B cell (primary cell): ENCODE results near the gene LRRC63. TPM values are rescaled to one million over a fixed set of nuclear protein-coding genes. Genes with fewer than 3 reads are reported as not detected.

Experiments
- ATAC-seq: fragments of 200-7000 bp; cut with Tn5 transposase; one replicate; pipeline ENCODE4 v1.10.0; 2021; ENCODE audit warnings: low read depth, mild to moderate bottlenecking, moderate number of reproducible peaks, moderate library complexity
- CTCF ChIA-PET: fragments of 350-600 bp; sonication (Branson Sonifier 250); formaldehyde crosslinking; loops from one replicate; lab custom pipeline; 2021; ENCODE audit warnings: antibody characterized with exemption, inconsistent platforms; lab: Charles Lee
- POLR2A ChIA-PET: fragments of 350-600 bp; sonication (Branson Sonifier 250); formaldehyde crosslinking; loops from one replicate; lab custom pipeline; 2021; ENCODE audit warnings: antibody characterized with exemption; lab: Charles Lee
- DNase-seq: peaks from one replicate; pipeline ENCODE4 v3.0.0; 2013
- H2AFZ ChIP-seq: 2 replicates; pipeline ENCODE4 v1.6.1; 2012; ENCODE audit warnings: mild to moderate bottlenecking, low read depth, low read length; ENCODE audit not compliant: insufficient read depth, poor library complexity, severe bottlenecking
- H3K27ac ChIP-seq, 2 donors: 1 replicate in 1 of 2; 2 replicates in 1 of 2; pipeline ENCODE4 v1.5.1; 2012 to 2013; ENCODE audit warnings: low read length in 2 of 2, mild to moderate bottlenecking in 2 of 2, moderate library complexity in 1 of 2
- H3K27me3 ChIP-seq, 4 experiments: fragments of 200-600 bp in 1 of 4; sonication (generic) in 1 of 4; replicated peaks in 1 of 4; 1 replicate in 2 of 4; 2 replicates in 2 of 4; pipeline versions ENCODE4 v1.6.1 to v1.7.0; 2013 to 2016; ENCODE audit warnings: low read length in 3 of 4, mild to moderate bottlenecking in 2 of 4, mixed read lengths in 1 of 4, moderate library complexity in 1 of 4; ENCODE audit not compliant: insufficient read depth in 4 of 4, control insufficient read depth in 3 of 4; ENCODE audit errors: control extremely low read depth in 1 of 4
- H3K36me3 ChIP-seq, 2 experiments: replicated peaks in 1 of 2; 1 replicate in 1 of 2; 2 replicates in 1 of 2; pipeline versions ENCODE4 v1.6.1 to v1.7.1; 2013; ENCODE audit warnings: low read length in 1 of 2; ENCODE audit not compliant: insufficient read depth in 2 of 2, control insufficient read depth in 1 of 2; ENCODE audit errors: control extremely low read depth in 1 of 2, extremely low read depth in 1 of 2
- H3K4me1 ChIP-seq, 2 donors: fragments of 200-600 bp in 1 of 2; sonication (generic) in 1 of 2; 1 replicate in 1 of 2; 2 replicates in 1 of 2; pipeline versions ENCODE4 v1.5.1 to v1.6.1; 2013 to 2017; ENCODE audit warnings: low read length in 2 of 2; ENCODE audit not compliant: control insufficient read depth in 2 of 2, insufficient read depth in 2 of 2
- H3K4me2 ChIP-seq: replicated peaks from 2 replicates; pipeline ENCODE3; 2012; ENCODE audit warnings: mild to moderate bottlenecking, low read depth, low read length; ENCODE audit not compliant: poor library complexity, severe bottlenecking
- H3K4me3 ChIP-seq, 5 experiments: fragments of 200-600 bp in 1 of 5; sonication (generic) in 1 of 5; 1 replicate in 3 of 5; 2 replicates in 2 of 5; pipeline versions ENCODE4 v1.5.1 to v1.7.0; 2011 to 2016; ENCODE audit warnings: low read length in 4 of 5, mild to moderate bottlenecking in 4 of 5, low read depth in 2 of 5, control low read depth in 1 of 5, moderate library complexity in 1 of 5; ENCODE audit not compliant: insufficient read depth in 1 of 5; ENCODE audit errors: control extremely low read depth in 1 of 5, extremely low read depth in 1 of 5
- H3K79me2 ChIP-seq: fragments of 200-600 bp; sonication (generic); one replicate; pipeline ENCODE4 v1.6.0; 2016; ENCODE audit warnings: low read length; ENCODE audit not compliant: control insufficient read depth, insufficient read depth
- H3K9ac ChIP-seq: fragments of 200-600 bp; sonication (generic); 2 replicates; pipeline ENCODE4 v1.6.1; 2017; ENCODE audit warnings: mild to moderate bottlenecking, low read length, moderate library complexity
- H3K9me3 ChIP-seq, 3 donors: one replicate each; pipeline versions ENCODE4 v1.6.1 to v1.7.1; 2013; ENCODE audit warnings: low read length in 2 of 3; ENCODE audit not compliant: control insufficient read depth in 2 of 3, insufficient read depth in 1 of 3; ENCODE audit errors: control extremely low read depth in 1 of 3
- H4K20me1 ChIP-seq: 2 replicates; pipeline ENCODE4 v1.6.0; 2012; ENCODE audit warnings: mild to moderate bottlenecking, low read length; ENCODE audit not compliant: insufficient read depth, control insufficient read depth, poor library complexity, severe bottlenecking
- H3K27ac Mint-ChIP-seq: one replicate; pipeline ENCODE4 v1.8.0; 2021; ENCODE audit warnings: mixed read lengths
- H3K27me3 Mint-ChIP-seq: one replicate; pipeline ENCODE4 v1.8.0; 2021; ENCODE audit warnings: mixed read lengths
- H3K4me1 Mint-ChIP-seq: one replicate; pipeline ENCODE4 v1.8.0; 2021; ENCODE audit warnings: mixed read lengths
- H3K4me3 Mint-ChIP-seq: one replicate; pipeline ENCODE4 v1.8.0; 2021; ENCODE audit warnings: mixed read lengths
- H3K9me3 Mint-ChIP-seq: one replicate; pipeline ENCODE4 v1.8.0; 2022; ENCODE audit warnings: mixed read lengths; ENCODE audit not compliant: insufficient read depth
- EZH2 ChIP-seq: IDR thresholded peaks from 2 replicates; pipeline ENCODE4 v1.6.1; 2012; ENCODE audit warnings: borderline replicate concordance, low read depth, mild to moderate bottlenecking, moderate library complexity, low read length; ENCODE audit not compliant: insufficient read depth, poor library complexity, severe bottlenecking
- WGBS: methylation state at CpG from one replicate; pipeline ENCODE4 v1.1.5; 2013; ENCODE audit warnings: missing lambda C conversion rate; ENCODE audit not compliant: insufficient coverage; 5-methylcytosine and 5-hydroxymethylcytosine counted together
- intact Hi-C: fragments of 100-400 bp; cut with micrococcal nuclease; formaldehyde crosslinking; loops from one replicate; pipeline ENCODE4 v1.10.0; 2022
- polyA plus RNA-seq: library from polyadenylated mRNA; depleted of rRNA; stranded (reverse); fragments of >200 nt; gene quantifications from 2 replicates; pipeline ENCODE4 v1.2.3, GENCODE V29; 2012
- total RNA-seq, 2 donors: library from RNA; stranded (reverse); fragments of 120-200 nt in 1 of 2; gene quantifications; 1 replicate in 1 of 2; 2 replicates in 1 of 2; pipeline versions ENCODE4 v1.2.3 to v1.2.4, GENCODE V29; 2013 to 2022
- TF ChIP-seq, protein P1 (sequence below): fragments of 200-600 bp; IDR thresholded peaks from one replicate; pipeline ENCODE4 v1.8.0; 2022; ENCODE audit warnings: antibody characterized with exemption, mild to moderate bottlenecking

Gene LRRC63
- total and polyA plus RNA-seq, 2 donors (not counting 1 experiment from before 2014, with no cell fraction given), result 0.06 to 0.25 TPM

GRCh38 chr13:46315491-46316075, 103.9 kb downstream of the LRRC63 start:
- Histone ChIP-seq H3K27me3 (no peaks in the 10 kb centered on the region), H3K79me2 (no peaks in the 10 kb centered on the region), H3K4me1 (peaks cover 0 to 4% of the 10 kb centered on the region in 2 donors), H3K9me3 (peaks cover 0 to 1% (median 0%) of the 10 kb centered on the region in 3 donors), H4K20me1 (no peaks in the 10 kb centered on the region), H3K4me2 (no peak overlapping the region), H3K9ac (no peak overlapping the region), H3K27ac (no peak overlapping the region), H2AFZ (no peak overlapping the region), H3K4me3 (no peak overlapping the region), H3K36me3 (no peaks in the 10 kb centered on the region)
- ATAC-seq, result no peak
- intact Hi-C loops, result no loop called here
- no peaks in the 10 kb centered on the region for H3K9me3 Mint-ChIP-seq
- DNase-seq, result no peak
- CTCF ChIA-PET, result no interaction called here
- H3K4me3 Mint-ChIP-seq, result no peak overlapping the region
- 94% methylated on average over 4 of the region's 6 CpGs for WGBS
- H3K4me1 Mint-ChIP-seq, result peaks cover 11% of the 10 kb centered on the region
- no peak for TF ChIP-seq EZH2
- TF ChIP-seq, protein P1, sequence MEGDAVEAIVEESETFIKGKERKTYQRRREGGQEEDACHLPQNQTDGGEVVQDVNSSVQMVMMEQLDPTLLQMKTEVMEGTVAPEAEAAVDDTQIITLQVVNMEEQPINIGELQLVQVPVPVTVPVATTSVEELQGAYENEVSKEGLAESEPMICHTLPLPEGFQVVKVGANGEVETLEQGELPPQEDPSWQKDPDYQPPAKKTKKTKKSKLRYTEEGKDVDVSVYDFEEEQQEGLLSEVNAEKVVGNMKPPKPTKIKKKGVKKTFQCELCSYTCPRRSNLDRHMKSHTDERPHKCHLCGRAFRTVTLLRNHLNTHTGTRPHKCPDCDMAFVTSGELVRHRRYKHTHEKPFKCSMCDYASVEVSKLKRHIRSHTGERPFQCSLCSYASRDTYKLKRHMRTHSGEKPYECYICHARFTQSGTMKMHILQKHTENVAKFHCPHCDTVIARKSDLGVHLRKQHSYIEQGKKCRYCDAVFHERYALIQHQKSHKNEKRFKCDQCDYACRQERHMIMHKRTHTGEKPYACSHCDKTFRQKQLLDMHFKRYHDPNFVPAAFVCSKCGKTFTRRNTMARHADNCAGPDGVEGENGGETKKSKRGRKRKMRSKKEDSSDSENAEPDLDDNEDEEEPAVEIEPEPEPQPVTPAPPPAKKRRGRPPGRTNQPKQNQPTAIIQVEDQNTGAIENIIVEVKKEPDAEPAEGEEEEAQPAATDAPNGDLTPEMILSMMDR, result no peak
- no peak overlapping the region for H3K27ac Mint-ChIP-seq
- POLR2A ChIA-PET, result no interaction called here
- H3K27me3 Mint-ChIP-seq, result no peaks in the 10 kb centered on the region

- intact Hi-C loops, result no loop called here
- DNase-seq (no peak), ATAC-seq (no peak)
- H3K4me1 Mint-ChIP-seq, result peaks cover 16% of the 10 kb centered on the region
- no peaks in the 10 kb centered on the region for H3K27me3 ChIP-seq
- H3K79me2 ChIP-seq, result no peaks in the 10 kb centered on the region
- no peak overlapping the region for H2AFZ ChIP-seq
- no peaks in the 10 kb centered on the region for H3K36me3 ChIP-seq
- CTCF ChIA-PET, result no interaction called here
- no peaks in the 10 kb centered on the region for H3K27me3 Mint-ChIP-seq
- H3K4me2 ChIP-seq, result no peak overlapping the region
- no peak overlapping the region for H3K27ac ChIP-seq
- POLR2A ChIA-PET, result no interaction called here
- no peaks in the 10 kb centered on the region for H3K9me3 Mint-ChIP-seq
- no peaks in the 10 kb centered on the region for H3K9me3 ChIP-seq
- H3K4me3 ChIP-seq, result no peak overlapping the region
- TF ChIP-seq, protein P1, result no peak
- no peak for TF ChIP-seq EZH2
- no peak overlapping the region for H3K9ac ChIP-seq
- H3K4me1 ChIP-seq, result peaks cover 0 to 9% of the 10 kb centered on the region in 2 donors
- H3K27ac Mint-ChIP-seq, result no peak overlapping the region
- H3K4me3 Mint-ChIP-seq, result no peak overlapping the region
- no peaks in the 10 kb centered on the region for H4K20me1 ChIP-seq
These were observed 105.4 kb downstream of the LRRC63 start for GRCh38 chr13:46317120-46317519.
